ENCODE results near the gene UBE3B.

DNA sequence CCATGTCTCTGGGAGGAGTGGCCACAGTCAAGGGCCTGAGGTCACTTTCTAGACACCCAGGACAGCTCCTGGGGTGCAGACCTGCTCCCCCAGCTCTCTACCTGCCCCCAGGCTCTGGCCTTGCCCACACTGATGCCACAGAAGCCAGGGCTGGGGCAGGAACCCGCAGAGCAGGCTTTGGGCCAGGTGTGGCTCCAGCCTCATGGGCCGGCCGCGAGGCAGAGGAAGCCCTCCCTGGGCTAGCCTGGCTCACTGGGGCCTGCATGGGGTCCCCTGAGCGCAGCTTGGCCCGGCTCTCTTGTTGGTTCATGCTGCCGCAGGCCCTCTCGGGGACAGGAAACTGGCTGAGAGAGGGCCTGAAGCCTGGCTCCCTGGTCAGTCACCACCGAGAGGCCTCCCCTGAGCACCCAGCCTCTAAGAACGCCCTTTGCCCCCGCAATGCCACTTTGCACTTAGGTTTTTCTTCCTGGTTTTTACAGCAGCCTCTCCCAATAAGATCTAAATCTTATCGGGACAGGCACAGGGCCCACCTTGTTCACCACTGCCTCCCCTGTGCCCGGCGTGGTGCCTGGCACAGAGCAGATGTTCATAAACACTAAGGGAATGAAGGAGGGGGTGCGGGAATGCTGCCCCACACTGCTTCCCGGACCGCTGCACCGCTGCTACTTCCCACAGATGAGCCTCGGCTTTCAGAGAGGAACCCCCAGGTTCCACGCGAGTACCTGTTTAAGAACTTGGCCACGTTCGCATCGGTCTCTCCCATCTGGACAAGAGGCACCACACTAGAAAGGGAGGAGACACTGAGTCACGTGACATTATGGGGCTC lies 81.2 kb downstream of the UBE3B start:
- TF ChIP-seq, protein P1, sequence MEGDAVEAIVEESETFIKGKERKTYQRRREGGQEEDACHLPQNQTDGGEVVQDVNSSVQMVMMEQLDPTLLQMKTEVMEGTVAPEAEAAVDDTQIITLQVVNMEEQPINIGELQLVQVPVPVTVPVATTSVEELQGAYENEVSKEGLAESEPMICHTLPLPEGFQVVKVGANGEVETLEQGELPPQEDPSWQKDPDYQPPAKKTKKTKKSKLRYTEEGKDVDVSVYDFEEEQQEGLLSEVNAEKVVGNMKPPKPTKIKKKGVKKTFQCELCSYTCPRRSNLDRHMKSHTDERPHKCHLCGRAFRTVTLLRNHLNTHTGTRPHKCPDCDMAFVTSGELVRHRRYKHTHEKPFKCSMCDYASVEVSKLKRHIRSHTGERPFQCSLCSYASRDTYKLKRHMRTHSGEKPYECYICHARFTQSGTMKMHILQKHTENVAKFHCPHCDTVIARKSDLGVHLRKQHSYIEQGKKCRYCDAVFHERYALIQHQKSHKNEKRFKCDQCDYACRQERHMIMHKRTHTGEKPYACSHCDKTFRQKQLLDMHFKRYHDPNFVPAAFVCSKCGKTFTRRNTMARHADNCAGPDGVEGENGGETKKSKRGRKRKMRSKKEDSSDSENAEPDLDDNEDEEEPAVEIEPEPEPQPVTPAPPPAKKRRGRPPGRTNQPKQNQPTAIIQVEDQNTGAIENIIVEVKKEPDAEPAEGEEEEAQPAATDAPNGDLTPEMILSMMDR (IDR thresholded peaks at IDR 0.05; ENCODE audit: poor library complexity): no peak
- no peak for TF ChIP-seq EZH2 (IDR thresholded peaks at IDR 0.05; ENCODE audit: borderline replicate concordance)

All from hepatocyte (in vitro differentiated cells).